ENCODE results near the gene GPR3.
"Not testable (repeated sequence)": the region's sequence is repeated elsewhere in the genome, so short reads cannot be mapped to it uniquely, and the experiment has no call there.

The GPR3 gene

GRCh38 chr1:27431601-27431940 lies 39.1 kb downstream of the GPR3 start:
- no peak for DNase-seq

GRCh38 chr1:27432725-27433124 lies 40.3 kb downstream of the GPR3 start:
- not testable (repeated sequence) for DNase-seq

- no peak for DNase-seq
Measured at GRCh38 chr1:27433706-27434105, 41.3 kb downstream of the GPR3 start.

- DNase-seq: no peak
Measured at GRCh38 chr1:27435566-27436203, 43.3 kb downstream of the GPR3 start.

- peak; percentile 3 for DNase-seq
Measured at GRCh38 chr1:27436204-27437159, 44.1 kb downstream of the GPR3 start.

GRCh38 chr1:27438621-27439061 lies 46.2 kb downstream of the GPR3 start:
- DNase-seq: no peak

- DNase-seq: no peak
Measured at GRCh38 chr1:27439150-27439549, 46.7 kb downstream of the GPR3 start.

- no peak for DNase-seq
Measured at GRCh38 chr1:27444632-27445031, 52.2 kb downstream of the GPR3 start.
